ENCODE results near the gene ADPRHL1. TPM values are rescaled to one million over a fixed set of nuclear protein-coding genes. Genes with fewer than 3 reads are reported as not detected.

Gene ADPRHL1
- total RNA-seq, 1 donor from 2014 or later, result 4.7 TPM

DNA sequence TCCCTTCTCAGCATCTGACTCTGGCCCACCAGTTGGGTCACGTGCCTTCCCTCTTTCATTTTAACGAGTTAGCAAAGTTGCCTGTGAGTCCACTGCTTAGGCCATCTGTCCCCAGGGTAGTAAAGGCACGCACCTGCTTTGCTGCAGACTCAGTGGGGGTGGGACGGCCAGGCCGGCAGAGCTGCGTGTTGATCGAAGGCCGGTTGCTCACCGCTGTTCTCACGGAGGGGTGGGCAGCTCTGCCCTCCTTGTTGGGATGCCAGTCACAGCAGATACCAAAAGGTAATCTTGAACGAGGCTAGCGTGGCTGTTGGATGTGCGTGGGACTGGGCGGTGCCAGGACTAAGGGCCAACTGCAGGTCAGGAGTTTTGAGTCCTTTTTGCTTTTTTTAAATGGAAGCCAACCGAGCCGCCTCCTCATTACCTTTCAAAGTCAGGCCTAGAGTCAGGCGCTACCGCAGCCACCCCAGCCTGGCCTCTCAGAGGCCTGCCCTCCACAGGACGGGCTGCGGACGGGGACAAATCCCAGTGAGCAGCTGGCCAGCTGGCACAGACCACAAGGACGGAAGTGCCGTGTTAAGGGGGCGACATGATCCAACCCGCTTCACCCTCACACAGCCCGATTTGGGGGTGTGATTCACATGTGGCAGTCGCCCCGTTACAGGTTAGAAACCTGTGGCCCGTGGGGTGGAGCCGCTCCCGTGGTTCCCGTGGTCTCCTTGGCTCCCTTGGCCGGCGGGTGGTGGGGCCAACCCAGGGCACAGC is 20.6 kb downstream of the ADPRHL1 start:
- no peak for DNase-seq (ENCODE audit: low spot score)

DNA sequence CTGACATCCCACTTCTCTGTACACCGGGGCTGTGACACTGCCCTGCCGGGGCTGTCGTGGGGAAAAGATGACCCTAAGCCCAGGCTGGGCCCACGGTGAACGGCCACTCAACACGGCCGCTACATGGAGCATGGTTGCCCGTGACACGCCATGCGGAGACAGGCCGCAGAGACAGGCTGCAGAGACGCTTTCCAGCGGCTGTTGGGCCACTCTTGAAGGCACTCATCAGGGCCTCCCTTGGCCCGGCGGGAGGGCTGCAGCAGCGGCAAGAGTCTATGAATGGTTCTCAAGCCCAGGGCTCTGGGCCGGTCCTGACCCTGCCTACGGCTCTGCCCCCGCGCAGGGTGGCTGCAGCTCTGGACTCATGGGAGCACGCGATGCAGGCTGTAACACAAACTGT is 22.1 kb downstream of the ADPRHL1 start:
- no peak for DNase-seq (ENCODE audit: low spot score)

DNA sequence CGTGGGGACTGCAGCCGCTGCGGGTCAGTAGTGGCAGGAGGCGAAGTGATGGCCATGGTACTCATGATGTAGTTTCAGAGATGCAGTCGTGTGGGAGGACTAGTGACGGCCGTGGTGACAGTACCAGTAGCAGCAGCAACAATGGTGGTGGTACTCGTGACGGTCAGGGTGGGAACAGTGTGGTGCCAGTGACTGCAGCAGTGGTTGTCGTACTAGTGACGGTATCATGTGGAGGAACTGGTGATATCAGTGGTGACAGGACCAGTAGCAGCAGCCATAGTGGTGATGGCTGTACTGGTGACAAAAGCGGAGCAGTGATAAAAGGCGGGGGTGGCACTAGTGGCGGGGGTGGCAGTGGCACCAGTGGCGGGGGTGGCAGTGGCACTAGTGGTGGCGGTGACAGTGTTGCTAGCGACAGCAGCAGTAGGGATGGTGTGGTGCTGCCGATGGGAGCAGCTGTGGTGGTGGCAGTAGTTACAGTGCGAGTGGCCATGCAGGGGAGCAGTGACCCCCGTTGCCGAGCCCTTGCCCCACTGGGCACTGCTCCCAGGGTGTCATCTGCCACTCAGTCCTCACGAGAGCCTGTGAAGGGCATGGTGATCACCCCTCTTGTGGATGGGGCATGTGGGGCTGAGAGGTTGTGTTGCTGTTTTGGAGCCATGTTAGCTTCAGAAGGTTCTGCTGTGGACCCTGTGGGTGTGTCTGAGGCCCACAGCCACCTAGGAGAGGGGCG is 22.7 kb downstream of the ADPRHL1 start:
- DNase-seq (ENCODE audit: low spot score), result no peak

DNA sequence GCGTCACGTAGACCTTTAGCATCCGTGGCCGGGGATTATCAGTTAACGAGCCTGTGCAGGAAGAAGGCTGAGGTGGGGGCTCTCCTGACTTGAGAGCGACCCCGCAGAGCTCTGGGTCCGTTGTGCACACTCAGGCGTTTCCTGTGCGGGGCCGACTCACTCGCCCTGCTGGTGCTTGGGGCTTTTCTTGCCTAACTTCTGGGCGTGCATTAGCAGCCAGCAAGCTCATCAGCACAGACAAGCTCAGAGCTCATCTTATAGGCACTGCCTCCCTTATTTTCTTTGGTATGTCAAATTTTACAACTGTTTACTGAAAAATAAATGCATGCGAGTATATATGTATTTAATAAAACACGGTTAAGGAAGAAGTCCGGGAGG is 23.7 kb downstream of the ADPRHL1 start:
- no peak for DNase-seq (ENCODE audit: low spot score)

DNA sequence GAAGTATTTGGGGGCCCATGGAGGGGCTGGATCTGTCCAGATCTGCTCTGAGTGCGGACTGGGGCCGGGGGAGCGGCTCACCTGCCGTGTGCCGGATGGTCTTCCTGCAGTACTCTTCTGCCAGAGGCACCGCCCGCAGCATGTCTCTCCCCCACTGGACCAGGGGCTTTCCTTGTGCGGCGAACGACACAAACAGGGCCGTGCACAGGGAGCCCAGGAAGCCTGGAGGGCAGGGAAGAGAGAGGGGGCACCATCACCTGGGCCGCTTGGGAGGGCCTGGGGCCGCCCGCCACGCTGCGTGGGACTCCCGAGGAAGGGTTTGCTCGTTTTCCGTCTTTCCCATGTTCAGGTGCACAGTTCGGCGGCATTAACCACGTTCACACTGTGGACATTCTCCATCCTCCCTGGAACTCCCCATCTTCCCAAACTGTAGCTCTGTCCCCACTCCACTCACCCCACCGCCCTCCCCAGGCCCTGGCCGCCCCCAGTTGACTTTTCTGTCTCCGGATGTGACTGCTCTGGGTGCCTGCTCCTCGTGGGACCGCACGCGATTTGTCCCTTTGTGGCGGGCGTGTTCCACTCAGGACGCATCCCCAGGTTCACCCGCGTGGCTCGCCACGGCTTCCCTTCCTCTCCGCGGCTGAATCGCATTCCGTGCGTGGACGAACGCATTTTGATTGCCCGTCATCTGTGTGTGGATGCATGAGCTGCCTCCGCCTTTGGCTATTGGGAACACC is 24.2 kb downstream of the ADPRHL1 start:
- no peak for DNase-seq (ENCODE audit: low spot score)

DNA sequence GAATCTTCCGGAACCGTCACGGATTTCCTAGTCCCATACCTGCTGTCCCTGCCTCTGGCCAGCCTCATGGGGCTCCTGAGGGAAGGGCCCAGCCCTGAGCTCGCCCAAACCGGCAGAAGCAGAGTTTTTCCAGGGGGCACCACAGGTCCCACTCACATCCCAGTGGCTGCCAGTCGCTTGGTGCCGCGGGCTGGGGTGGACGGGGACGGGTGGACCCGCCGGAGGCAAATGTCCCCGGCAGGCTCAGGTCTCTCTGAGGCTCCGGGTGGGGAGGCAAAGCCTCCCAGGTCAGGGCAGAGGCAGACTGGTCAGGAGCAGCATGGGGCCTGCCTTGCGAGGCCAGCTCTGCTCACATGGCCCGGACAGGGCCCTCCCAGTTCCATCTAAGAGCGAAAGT is 24.8 kb downstream of the ADPRHL1 start:
- no peak for DNase-seq (ENCODE audit: low spot score)

DNA sequence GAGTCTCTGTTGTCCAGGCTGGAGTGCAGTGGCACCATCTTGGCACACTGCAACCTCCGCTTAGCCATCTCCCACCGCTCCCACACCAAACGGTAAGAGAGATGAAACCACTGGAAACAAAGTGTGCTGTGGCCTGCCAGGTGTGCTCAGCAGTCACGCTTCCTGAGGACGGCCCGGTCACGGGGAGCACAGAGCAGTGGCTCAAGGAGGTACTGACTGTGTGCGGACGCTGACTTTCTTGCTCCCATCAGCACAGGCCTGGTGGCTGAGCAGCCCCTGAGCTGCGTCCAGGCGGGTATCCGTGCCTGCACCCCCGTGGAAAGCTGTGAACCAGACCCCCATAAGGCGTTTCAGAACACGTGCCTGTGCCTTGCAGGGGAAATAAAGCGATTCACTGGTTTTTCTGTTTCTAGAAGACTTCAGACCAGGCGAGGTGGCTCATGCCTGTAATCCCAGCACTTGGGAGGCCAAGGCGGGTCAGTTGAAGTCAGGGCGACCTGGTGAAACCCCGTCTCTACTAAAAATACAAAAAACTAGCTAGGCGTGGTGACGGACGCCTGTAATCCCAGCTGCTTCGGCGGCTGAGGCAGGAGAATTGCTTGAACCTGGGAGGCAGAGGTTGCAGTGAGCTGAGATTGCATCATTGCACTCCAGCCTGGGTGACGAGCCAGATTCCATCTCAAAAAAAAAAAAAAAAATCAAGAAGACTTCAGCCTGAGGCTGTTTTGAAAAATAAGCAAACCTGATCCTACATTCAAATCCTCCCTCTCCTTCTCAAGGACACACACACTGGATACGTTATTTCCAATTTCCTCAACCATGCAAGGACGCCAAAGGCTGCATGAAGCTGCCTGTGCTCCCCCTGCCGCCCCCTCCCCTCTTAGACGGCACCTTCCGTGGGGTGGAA is 25.5 kb downstream of the ADPRHL1 start:
- no peak for DNase-seq (ENCODE audit: low spot score)

DNA sequence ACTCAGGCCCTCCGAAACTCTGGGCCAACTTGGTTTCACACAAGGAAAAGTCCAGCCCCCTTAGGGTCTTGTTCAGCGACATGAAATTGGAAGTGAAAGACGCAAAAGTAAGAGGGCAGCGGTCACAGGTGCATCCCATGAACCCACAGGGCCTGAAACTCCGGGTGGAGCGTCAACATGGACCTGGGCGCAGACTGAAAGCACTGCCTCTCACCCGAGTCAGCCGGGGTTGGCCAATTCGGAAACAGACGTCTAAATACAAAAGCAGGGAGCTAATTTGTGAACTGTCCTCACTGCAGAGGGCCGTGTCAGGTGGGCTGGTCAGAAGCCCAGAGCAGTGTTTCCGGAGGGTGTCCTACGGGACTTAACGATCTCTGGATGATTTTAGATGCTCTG is 26.7 kb downstream of the ADPRHL1 start:
- DNase-seq (ENCODE audit: low spot score), result no peak

DNA sequence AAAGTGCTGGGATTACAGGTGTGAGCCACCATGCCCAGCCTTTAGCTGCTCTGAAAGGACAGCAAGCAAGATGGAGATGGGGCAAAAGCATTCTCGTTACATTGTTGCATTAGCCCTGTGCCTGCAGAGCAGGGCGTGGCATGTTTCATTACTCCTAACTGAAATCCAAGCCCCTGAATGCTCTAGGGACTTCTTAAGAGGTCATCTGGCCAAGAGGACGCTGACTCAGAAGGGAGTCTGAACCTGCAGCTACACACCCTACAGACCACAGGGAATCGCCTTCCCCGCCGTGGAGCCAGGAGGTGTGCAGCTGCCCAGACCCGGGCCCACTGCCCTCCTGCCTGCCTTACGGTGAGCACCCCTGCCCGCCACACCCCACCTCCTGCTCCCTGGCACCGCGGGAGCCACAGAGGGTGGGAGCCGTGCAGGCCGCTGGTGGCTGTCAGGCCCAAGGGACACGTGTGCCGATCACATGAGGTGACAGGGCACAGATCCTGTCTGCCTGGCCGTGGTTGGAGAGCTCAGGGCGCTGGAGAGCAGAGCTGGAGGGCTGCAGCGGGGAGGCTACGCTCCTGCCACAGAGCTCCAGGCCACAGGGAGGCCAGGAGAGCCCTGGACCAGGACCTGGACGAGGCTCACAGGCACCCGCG is 27.2 kb downstream of the ADPRHL1 start:
- DNase-seq (ENCODE audit: low spot score), result no peak

DNA sequence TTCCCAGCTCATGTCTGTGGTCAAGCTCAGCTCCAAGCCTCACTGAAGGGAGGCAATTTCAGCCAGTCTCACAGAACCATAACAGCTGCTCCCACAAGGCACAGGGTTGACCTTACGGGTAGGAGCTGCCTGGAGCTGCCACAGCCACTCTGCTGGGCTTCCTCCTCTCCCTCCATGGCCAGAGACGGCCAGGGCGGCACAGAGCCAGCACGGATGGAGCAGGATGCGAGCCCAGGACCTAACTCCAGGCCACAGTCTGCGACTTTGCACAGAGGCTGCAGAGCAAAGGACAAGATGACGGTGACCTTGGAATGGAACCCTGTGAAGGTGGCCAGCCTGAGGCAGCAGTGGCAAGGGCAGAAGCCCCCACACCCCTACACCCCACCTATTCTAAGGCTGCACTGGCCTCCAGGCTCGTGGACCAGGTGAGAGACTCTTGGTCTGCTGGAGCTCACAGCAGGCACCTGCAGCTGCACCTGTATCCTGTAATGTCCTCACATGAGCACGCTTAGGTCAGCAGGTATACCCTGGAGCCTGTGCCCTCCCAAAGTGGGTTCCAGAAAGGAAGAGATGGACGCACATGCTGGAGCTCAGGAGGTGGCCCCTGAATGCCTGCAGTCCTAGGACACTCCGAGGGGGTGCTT is 29.6 kb downstream of the ADPRHL1 start:
- no peak for DNase-seq (ENCODE audit: low spot score)

DNA sequence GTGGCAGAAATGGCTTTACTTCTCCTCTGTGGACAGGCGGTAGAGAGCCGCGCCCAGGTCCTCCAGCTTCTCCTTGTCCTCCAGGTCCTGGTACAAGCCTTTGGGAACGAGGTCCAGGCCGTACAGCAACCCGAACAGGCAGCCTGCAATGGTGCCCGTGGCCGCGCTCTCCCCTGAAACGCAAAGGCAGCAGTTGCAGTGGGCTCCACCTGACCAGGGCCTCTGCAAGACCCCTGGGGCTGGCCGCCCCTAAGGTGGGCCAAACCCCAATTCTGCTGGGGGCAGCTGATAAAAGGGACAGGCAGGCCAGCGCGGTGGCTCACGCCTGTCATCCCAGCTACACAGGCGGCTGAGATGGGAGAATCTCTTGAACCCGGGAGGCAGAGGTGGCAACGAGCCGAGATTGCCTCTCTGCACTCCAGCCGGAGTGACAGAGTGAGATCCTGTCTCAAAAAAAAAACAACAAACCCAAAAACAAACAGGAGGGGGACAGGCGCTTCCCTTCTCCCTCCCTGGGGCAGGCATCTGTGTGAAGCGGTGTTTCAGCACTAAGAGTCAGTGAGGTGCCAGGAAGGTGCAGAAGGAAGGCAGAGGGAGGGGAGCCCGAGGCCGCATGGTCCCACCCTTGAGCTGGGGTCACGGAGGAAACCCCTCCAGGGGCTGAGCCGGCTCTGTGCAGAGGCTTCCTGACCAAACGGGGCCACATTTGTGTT is 30.3 kb downstream of the ADPRHL1 start:
- no peak for DNase-seq (ENCODE audit: low spot score)

DNA sequence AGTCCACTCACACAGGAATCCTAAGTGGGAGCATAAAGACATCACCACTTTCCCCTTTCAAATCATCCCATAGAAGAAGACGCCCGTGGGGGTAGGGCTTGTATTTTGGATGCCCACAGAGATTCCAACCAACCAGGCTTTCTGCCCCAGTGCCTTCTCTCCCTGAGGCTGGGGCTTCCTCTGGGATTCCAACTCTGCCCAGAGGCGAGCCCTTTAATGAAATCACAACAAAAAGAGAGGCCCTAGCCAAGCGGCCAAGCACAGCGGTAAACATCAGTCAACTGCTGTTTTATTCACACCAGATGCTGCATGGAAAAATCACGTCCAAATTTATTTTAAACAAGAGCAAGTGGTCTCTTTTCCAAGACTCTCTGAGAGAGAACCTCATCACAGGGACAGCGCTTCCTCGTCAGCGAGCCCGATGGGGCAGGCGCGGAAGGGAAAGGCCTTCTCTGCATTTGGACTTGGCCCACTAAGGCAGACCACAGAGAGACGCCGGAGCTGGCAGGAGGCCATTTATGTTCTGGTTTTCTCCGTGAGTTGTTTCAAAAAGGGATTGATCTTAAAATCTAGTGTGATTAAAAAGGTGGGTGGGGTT is 31.5 kb downstream of the ADPRHL1 start:
- DNase-seq (ENCODE audit: low spot score), result peak; percentile 58

DNA sequence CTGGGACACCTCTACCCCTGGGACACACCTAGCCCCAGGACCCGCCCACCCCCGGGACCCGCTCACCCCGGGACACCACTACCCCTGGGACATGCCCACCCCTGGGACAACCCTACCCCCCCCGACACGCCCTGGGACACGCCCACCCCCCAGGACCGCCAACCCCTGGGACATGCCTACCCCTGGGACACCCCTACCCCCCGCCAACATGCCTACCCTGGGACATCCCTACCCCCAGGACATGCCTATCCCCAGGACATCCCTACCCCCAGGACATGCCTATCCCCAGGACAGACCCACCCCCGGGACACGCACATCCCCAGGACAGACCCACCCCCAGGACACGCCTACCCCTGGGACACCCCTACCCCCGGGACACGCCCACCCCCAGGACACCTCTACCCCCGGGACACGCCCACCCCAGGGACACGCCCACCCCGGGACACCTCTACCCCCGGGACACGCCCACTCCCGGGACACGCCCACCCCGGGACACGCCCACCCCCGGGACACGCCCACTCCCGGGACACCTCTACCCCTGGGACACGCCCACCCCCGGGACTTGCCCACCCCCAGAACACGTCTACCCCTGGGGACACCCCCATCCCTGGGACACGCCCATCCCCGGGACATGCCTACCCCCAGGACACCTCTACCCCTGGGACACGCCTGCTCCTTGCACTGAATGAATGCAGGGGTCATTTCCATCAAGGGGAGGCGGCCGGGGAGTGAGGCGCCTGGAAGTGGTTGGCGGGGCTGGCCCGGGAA is 32.3 kb downstream of the ADPRHL1 start:
- no peak for DNase-seq (ENCODE audit: low spot score)

DNA sequence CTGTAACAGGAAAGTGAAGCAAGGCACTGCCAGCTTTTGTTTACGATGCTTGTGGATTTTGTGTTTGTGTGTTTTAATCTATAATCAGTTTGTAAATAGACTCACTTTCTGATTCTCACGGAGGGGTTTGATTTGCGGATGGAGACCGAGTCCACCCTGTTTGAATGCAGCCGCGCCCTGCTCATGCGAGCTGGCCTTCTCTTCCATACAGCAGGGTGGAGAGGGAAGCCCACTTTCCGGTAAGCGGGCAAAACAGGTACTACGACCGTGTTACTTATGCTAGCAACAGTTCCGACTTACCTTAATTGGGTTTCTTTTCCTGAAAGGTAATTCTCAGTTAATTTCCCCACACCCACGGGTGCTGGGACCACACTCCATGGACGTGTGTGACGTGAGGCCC is 33.1 kb downstream of the ADPRHL1 start:
- no peak for DNase-seq (ENCODE audit: low spot score)

DNA sequence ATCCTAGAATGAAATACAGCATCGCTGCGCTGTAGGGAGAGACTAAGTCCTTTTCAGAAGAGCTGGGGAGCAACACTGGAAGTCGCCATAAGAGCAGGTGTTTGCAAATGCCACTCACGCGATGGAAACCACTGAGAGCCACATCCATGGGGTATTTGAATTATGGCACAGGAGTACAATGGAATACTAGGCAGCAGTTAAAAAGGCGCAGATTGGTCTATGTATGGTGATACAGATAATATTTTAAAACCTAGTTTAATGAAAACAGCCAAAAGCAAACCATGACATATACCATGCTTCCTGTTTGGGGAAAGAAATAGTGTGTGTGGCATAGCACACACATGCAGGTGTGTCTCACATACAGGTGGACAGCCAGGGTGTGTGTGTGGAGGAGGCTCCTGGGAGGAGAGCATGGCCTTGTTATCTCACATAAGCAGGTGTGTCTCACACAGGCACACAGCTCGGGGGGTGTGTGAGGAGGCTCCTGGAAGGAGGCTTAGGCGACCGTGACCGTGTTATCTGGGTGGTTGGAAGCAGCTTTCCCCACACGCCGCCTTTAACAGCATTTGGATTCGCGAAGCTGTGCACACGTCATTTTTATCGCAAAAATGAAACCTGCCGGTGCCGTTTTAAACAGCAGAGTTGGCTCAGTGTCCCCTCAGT is 33.6 kb downstream of the ADPRHL1 start:
- DNase-seq (ENCODE audit: low spot score), result no peak

DNA sequence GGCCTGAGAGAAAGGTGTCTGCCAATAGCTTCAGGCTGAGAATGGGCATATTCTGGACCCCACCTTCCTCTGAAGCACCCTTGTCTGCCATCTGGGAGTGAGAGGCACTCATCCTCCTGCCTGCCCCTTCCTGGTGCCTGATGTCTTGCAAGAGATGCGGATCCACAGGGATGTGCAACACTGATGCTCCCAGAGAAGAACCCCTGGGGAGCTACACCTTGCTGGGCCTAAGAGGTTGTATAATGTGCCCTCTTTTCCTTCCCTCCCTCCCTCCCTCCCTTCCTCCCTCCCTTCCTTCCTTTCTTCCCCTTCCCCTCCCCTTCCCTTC is 34.6 kb downstream of the ADPRHL1 start:
- no peak for DNase-seq (ENCODE audit: low spot score)

DNA sequence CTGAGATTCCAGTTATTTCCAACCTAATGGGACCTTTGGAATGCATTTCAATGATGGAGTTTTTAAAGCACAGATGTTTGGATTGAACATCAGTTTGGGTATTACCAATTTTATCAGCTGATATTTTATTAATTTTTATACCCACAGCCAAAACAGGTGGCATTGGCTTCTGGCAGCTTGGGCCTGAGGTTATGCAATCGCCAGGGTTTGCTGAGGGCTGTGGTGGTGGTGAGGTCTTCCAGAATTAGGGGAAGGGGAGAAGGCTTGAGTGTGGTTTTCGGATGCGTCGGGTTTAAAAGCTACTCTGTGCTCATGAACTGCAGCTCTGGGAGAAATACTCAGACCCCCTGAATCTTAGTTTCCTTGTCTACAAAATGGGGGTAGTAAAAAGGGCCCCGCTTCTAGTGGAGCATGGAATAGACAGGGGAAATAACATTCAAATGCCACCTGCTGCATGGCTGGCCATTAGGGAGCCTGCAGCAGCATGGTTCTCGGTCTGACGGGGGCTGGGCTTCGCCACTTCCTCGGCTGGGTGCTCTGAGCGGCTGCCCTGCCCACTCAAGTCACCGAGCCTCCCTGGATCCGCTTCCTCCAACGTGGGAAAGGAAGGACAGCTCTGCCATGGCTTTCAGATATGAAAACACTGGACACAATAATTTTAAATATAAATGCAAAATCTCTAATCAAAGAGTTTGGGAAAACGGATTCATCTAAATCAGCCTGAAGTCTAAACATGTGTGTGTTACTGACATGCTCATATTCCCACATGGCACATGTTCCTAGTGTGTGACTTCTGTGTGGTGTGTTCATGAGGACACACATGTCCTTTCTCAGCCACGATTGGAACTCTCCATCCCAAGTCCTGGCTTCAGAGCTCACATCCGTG is 35.2 kb downstream of the ADPRHL1 start:
- no peak for DNase-seq (ENCODE audit: low spot score)

All from mucosa of gallbladder (tissue), 1 donor.